ENCODE measurements around the gene VPS13D. TPM values are rescaled to one million over a fixed set of nuclear protein-coding genes. Genes with fewer than 3 reads are reported as not detected.

The VPS13D gene
- total RNA-seq, 1 experiment from 2014 or later, result 33.1 TPM

GRCh38 chr1:12251442-12251841 lies 21.6 kb downstream of the VPS13D start:
- no peak overlapping the region for H3K4me3 ChIP-seq (ENCODE audit: low read depth in 2 of 2, low read length in 2 of 2)
- BruUV-seq (replicated peaks), result no TSS peak
- intact Hi-C loops (cut with micrococcal nuclease; ENCODE audit: unreplicated experiment) (no loop called here), in situ Hi-C loops (cut with HindIII; ENCODE audit: low pct_unique_long_range_greater_than_20kb, low sequenced_read_pairs) (no loop called here)
- no peaks in the 10 kb centered on the region for H3K27me3 ChIP-seq (ENCODE audit: control insufficient read depth, insufficient read depth, low read length)
- H3K9me3 ChIP-seq (ENCODE audit: control insufficient read depth, insufficient read depth, low read depth, low read length), result no peaks in the 10 kb centered on the region
- DNase-seq (ENCODE audit: low read depth, low spot score) (no peak), ATAC-seq (no peak)
- CTCF ChIA-PET, result no interaction called here
- TF ChIP-seq SIN3A (IDR thresholded peaks at IDR 0.05; ENCODE audit: borderline replicate concordance, insufficient read depth, low read depth, low read length) (no peak), TCF7L2 (IDR thresholded peaks at IDR 0.05; ENCODE audit: low read depth, low read length) (no peak)
- no peaks in the 10 kb centered on the region for H3K4me1 ChIP-seq (ENCODE audit: control insufficient read depth, insufficient read depth, low read length)
- H3K27ac ChIP-seq (ENCODE audit: low read length), result no peak overlapping the region
- POLR2A ChIA-PET, result no interaction called here
- peaks cover 1% of the 10 kb centered on the region for H3K36me3 ChIP-seq (ENCODE audit: control insufficient read depth, insufficient read depth, low read length)

GRCh38 chr1:12255913-12256312 lies 26.1 kb downstream of the VPS13D start:
- Histone ChIP-seq H3K4me1 (ENCODE audit: control insufficient read depth, insufficient read depth, low read length) (no peaks in the 10 kb centered on the region), H3K27me3 (ENCODE audit: control insufficient read depth, insufficient read depth, low read length) (no peaks in the 10 kb centered on the region), H3K9me3 (ENCODE audit: control insufficient read depth, insufficient read depth, low read depth, low read length) (no peaks in the 10 kb centered on the region), H3K36me3 (ENCODE audit: control insufficient read depth, insufficient read depth, low read length) (peaks cover 10% of the 10 kb centered on the region; the same call in 1 of the 2 replicates), H3K4me3 (ENCODE audit: low read depth in 2 of 2, low read length in 2 of 2) (no peak overlapping the region), H3K27ac (ENCODE audit: low read length) (no peak overlapping the region)
- DNase-seq (ENCODE audit: low read depth, low spot score) (no peak), ATAC-seq (no peak)
- CTCF ChIA-PET, result interaction anchor here (0.7 kb wide), 1 partner anchor 14 kb away, joined by 14 read pairs; no protein-coding TSS in a partner anchor
- TF ChIP-seq CTCF (IDR thresholded peaks at IDR 0.05) (no peak), REST (IDR thresholded peaks at IDR 0.05; ENCODE audit: insufficient read depth in 1 of 2, low read depth in 2 of 2, low read length in 1 of 2) (no peak), SIN3A (IDR thresholded peaks at IDR 0.05; ENCODE audit: borderline replicate concordance, insufficient read depth, low read depth, low read length) (no peak), POLR2AphosphoS5 (IDR thresholded peaks at IDR 0.05; ENCODE audit: low read depth, low read length) (no peak), TCF7L2 (IDR thresholded peaks at IDR 0.05; ENCODE audit: low read depth, low read length) (no peak)
- in situ Hi-C loops (cut with HindIII; ENCODE audit: low pct_unique_long_range_greater_than_20kb, low sequenced_read_pairs), result no loop called here
- BruUV-seq (replicated peaks), result TSS peak; percentile 40
- POLR2A ChIA-PET, result no interaction called here
- intact Hi-C loops (cut with micrococcal nuclease; ENCODE audit: unreplicated experiment), result no loop called here

- TF ChIP-seq CTCF (IDR thresholded peaks at IDR 0.05) (no peak), SIN3A (IDR thresholded peaks at IDR 0.05; ENCODE audit: borderline replicate concordance, insufficient read depth, low read depth, low read length) (no peak), REST (IDR thresholded peaks at IDR 0.05; ENCODE audit: insufficient read depth in 1 of 2, low read depth in 2 of 2, low read length in 1 of 2) (no peak), POLR2AphosphoS5 (IDR thresholded peaks at IDR 0.05; ENCODE audit: low read depth, low read length) (no peak), TCF7L2 (IDR thresholded peaks at IDR 0.05; ENCODE audit: low read depth, low read length) (no peak)
- Histone ChIP-seq H3K4me3 (ENCODE audit: low read depth in 2 of 2, low read length in 2 of 2) (no peak overlapping the region), H3K4me1 (ENCODE audit: control insufficient read depth, insufficient read depth, low read length) (no peaks in the 10 kb centered on the region), H3K27me3 (ENCODE audit: control insufficient read depth, insufficient read depth, low read length) (no peaks in the 10 kb centered on the region), H3K27ac (ENCODE audit: low read length) (no peak overlapping the region), H3K36me3 (ENCODE audit: control insufficient read depth, insufficient read depth, low read length) (peaks cover 16% of the 10 kb centered on the region; the same call in 1 of the 2 replicates), H3K9me3 (ENCODE audit: control insufficient read depth, insufficient read depth, low read depth, low read length) (no peaks in the 10 kb centered on the region)
- no TSS peak for BruUV-seq (replicated peaks)
- DNase-seq (ENCODE audit: low read depth, low spot score), result no peak
- intact Hi-C loops (cut with micrococcal nuclease; ENCODE audit: unreplicated experiment), result no loop called here
- ChIA-PET CTCF (no interaction called here), POLR2A (no interaction called here)
- in situ Hi-C loops (cut with HindIII; ENCODE audit: low pct_unique_long_range_greater_than_20kb, low sequenced_read_pairs), result no loop called here
- no peak for ATAC-seq
These were observed 28.4 kb downstream of the VPS13D start for GRCh38 chr1:12258272-12258671.

Measured in Panc1 (cell line).